ENCODE data around the gene PRKCZ.
"Not testable (repeated sequence)": the region's sequence is repeated elsewhere in the genome, so short reads cannot be mapped to it uniquely, and the experiment has no call there.

Gene PRKCZ

DNA sequence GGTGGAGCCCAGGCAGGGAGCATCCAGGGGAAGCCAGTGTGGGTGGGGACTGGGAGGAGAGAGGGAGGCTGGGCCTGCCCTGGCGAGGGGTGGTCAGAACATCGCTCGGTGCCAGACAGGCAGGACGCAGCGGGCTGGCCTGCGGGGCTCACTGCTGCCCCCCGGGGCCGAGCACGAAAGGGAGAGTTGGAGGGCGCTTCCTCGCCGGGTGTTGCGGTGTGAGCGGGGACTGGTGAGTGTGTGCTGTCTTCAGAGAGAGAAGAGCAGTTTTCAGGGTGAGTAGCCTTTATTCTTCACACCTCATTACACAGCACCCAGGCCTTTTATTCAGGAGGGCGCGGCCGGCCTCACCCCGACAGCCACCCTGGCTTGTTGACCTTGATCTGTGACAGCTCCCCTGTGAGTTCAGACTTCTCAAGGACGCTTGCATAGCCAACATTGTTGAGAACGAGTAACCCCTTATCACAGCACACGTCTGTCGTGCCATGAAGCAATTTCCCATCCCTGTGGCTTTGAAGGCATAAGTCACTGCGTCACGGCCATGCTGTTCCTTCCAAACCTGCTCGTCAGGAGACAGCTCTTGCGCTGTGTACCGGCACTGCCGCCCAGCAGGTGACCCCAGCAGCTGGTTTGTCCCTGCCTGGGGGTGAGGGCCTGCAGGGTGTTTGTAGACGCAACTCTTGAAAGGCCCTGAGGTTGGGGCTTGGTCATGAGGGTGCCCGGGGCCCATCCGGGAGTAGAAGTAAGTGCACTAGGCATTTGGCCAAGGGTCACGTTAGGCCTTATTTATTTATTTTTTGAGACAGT lies 54.6 kb downstream of the PRKCZ start:
- DNase-seq: no peak

GRCh38 chr1:2105781-2106524 lies 55.7 kb downstream of the PRKCZ start:
- no peak for DNase-seq

GRCh38 chr1:2106659-2107405 lies 56.6 kb downstream of the PRKCZ start:
- no peak for DNase-seq

- no peak for DNase-seq
Measured at GRCh38 chr1:2107586-2108212, 57.5 kb downstream of the PRKCZ start.

- DNase-seq: no peak
Measured at GRCh38 chr1:2108213-2108876, 58.1 kb downstream of the PRKCZ start.

DNA sequence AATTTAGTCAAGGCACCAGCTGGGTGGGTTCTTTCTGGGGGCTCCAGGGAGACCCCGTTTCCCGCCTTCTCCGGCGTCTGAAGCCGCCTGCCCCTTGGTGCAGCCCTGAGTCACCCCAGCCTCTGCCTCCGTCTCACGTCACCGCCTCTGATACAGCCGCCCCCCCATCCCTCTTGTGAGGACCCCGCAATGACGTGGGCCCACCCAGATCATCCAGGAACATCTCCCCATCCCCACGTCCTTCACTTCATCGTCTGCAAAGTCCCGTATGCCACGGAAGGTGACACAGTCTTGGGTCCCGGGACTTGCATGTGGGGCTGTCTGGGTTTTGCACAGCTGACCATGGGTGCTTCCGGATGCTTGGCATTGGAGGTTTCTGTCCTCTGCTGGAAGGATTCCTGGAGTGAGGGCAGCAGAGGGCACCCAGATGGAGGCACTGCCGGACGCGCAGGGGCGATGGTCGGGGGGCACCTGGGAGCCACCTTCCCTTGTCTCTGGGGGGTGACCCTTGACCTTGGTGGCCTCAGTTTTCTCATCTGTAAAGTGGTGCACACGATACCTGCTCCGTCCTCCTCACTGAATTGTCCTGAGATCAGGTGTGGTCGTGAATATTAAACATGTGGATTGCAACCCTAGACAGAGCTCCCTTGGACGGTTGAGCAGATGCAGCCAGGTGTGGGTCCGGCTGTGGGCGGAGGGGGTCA lies 58.8 kb downstream of the PRKCZ start:
- no peak for DNase-seq

DNA sequence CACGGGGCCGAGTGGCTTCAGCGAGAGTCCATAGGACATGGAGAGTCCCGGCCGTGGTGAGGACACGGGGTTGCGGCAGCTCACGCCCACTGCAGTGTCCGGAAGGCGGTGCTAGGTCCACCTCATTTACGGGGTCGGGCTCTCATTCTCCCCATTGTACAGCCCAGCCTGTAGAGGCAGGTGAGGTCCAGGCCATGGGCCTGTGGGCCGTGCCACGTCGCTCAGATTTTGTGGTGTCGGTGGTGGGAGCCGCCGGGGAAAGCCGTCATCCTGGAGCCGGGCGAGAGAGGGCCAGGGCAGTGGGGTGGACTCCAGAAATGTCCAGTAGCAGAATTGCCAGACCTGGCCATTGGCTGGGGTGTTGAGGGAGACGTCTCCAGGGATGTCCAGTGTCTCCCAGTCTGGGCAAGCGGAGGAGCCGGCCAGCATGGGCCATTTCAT lies 59.4 kb downstream of the PRKCZ start:
- no peak for DNase-seq

DNA sequence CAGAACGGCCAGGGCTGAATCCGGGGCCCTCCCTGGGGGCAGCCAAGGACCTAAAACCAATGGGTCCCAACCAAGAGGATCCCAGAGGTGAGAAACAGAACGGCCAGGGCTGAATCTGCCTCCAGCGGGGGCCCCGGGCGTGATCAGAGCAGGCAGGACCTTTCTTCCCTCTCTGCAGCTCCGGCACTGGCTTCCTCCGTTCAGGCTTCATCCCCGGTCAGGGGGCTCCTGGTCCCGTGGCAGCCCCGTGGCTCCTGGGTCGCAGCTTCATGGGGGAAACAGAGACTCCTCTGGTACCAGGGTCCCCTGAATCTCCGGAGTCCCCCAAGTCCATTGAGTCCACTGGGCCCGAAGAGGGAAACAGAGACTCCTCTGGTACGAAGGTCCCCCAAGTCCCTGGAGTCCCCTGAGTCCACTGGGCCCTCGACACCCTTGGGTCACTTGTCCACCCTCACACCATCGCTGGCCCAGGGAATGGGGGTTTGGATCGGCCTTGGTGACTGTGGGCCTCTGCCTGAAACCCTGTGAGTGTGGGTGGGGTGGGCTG lies 60.1 kb downstream of the PRKCZ start:
- DNase-seq: no peak

DNA sequence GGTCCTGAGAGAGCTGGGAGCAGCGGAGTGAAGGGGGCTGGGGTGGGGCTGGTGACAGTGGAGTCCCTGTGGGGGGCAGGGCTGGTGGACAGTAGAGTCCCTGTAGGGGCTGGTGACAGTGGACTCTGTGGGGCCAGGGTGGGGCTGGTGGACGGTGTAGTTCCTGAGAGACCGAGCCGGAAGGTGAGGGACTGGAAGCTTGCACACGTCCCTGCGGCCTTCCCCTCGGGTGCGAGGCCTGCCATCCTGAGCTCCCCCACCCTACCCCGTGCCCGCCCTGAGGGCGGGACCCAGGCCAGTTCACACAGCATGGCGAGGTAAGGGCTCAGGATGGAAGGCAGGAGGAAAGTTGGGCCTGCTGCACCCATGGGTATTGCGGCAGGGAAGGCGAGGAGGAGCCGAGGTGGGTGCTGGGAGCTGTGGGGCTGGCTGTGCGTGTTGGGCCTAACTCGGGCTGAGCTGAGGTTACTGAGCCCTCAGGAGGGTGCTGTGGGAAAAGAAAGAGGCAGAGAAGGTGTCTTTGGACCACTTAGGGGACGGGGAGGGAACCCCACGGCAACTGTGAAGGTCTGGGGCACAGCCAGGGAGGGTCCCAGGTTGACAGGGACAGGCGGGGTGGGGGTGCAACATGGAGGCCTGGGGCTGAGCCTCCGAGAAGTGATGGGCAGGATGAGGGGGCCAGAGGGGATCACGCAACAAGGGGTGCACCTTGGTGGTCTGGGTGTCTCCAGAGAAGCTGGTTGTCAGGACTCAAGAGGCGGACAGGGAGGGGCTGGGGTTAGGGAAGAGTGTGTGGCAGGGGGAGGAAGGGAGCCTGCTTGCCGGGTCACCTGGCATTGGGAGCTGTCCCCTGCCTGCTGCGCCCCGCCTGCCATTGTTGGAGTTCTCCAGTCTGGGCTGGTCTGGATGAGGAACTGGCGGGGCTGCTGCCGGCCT lies 60.8 kb downstream of the PRKCZ start:
- DNase-seq: no peak

DNA sequence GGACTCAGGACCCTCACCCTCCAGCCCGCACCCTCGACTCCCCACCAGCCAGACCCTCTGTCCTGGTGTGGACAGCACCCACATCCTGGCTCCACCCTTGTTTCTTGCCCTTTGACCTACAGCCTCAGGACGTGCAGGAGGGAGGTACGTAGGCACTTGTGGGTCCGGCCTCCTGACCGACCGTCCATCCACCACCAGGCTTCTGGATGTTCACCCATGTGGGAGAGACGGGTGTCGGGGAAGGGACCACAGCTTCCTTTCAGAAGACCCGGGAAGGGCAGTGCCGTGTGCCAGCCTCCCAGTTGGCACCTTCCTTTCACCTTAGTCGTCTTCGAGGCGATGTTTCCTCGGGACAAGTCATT lies 61.4 kb downstream of the PRKCZ start:
- DNase-seq: no peak

DNA sequence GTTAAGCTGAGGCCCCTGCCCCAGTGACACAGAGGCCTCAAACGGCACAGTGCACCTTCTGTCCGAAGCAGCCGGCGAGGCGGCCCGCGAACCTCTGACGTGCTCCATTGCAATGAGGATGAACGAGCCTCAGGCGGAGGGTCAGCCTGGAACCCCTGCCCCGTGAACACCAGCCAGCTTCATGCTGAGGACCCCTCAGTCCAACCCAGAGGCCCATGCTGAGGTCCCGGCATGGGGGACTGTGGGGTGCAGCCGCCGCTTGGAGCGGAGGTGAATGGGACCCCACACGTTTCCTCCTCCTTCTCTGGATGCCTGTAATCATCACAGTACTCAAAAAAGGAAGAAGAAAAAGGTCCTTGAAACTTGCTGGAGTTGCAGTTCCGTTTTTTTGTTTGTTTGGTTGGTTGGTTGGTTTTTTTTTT lies 62.1 kb downstream of the PRKCZ start:
- DNase-seq: no peak

GRCh38 chr1:2113620-2114135 lies 63.5 kb downstream of the PRKCZ start:
- DNase-seq: no peak

GRCh38 chr1:2114635-2115007 lies 64.4 kb downstream of the PRKCZ start:
- not testable (repeated sequence) for DNase-seq

GRCh38 chr1:2115008-2115641 lies 64.9 kb downstream of the PRKCZ start:
- no peak for DNase-seq

- DNase-seq: no peak
Measured at GRCh38 chr1:2115702-2116341, 65.6 kb downstream of the PRKCZ start.

DNA sequence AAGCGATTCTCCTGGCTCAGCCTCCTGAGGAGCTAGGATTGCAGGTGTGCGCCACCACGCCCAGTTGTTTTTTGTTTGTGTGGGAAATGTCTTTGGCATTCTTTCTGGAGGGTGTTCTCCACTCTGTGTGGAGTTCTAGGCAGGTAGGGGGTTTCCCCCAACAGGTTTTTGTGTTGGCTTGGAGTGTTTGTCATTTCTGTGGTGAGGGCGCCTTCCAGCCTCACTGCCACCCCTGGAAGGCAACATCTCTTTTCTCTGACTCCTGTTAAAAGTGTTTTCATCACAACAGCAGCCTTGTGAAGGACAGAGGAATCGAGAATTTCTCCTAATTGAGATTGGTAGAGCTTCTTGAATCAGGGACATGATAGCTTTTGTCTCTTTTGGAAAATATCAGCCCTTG lies 69.7 kb downstream of the PRKCZ start:
- DNase-seq: no peak

DNA sequence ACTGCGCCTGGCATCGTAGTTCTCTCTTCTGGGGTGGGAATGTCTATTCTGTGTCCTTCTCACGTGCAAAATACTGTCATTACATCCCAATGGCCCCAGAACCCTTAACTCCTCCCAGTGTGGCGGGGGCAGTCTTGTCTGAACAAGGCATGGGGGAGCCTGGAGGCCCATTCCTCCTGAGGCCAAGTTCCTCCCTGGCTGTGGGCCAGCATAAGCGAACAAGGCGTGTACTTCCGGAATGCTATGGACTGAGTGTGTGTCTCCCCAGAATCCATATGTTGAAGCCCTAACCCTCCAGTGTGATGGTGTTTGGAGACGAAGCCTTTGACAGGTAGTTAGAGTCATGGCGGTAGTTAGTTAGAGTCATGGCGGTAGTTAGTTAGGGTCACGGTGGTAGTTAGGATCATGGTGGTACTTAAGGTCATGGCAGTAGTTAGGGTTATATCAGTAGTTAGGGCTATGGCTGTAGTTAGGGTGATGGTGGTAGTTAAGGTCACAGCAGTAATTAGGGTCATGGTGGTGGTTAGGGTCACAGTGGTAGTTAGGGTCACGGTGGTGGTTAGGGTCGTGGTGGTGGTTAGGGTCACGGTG lies 71.0 kb downstream of the PRKCZ start:
- no peak for DNase-seq

DNA sequence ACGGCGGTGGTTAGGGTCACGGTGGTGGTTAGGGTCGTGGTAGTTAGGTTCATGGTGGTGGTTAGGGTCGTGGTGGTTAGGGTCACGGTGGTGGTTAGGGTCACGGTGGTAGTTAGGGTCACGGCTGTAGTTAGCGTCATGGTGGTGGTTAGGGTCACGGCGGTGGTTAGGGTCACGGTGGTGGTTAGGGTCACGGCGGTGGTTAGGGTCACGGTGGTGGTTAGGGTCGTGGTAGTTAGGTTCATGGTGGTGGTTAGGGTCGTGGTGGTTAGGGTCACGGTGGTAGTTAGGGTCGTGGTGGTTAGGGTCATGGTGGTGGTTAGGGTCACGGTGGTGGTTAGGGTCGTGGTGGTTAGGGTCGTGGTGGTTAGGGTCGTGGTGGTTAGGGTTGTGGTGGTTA lies 71.6 kb downstream of the PRKCZ start:
- DNase-seq: not testable (repeated sequence)

All from activated T-cell treated with anti-CD3 and anti-CD28 coated beads, Interleukin-2, amount 50 U/mL, for 1 hour (primary cell).